Inferior parietal cortex (tissue), 1 donor: ENCODE measurements around the gene HS3ST6.
"Not testable (repeated sequence)": the region's sequence is repeated elsewhere in the genome, so short reads cannot be mapped to it uniquely, and the experiment has no call there.

Source experiments
- DNase-seq: peaks from one replicate; pipeline ENCODE4 v3.0.0-alpha.2; 2016; ENCODE audit errors: extremely low spot score

The HS3ST6 gene

DNA sequence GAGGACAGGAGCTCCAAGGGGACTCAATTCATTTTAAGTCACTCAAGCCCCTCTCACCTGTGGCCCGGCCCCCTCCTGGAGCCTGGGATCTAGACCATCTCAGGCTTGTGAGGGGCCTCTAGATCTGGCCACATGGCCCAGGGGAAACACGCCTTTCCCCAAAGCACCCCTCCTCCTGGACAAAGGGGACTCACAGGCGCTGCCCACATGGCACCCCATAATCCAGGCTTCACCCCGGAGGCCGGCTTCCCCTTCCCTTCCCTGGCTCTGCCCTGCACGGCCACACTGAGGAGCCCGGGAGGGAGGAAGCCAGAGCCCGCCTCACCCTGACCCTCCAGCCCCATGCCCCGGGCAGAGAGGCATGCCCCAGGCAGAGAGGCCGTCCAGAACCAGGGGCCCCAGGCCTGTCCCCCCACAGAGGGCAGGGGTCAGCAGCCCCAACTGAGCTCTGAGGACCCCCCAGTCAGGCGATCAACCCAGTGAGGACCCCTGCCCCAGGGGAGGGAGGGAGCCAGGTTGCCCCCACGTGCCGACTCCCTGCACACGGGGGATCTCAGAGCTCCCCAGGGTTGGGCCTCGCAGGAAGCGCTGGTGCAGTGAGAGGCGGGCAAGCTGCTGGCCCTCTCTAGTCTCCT, 10.9 kb downstream of the HS3ST6 start:
- no peak for DNase-seq

DNA sequence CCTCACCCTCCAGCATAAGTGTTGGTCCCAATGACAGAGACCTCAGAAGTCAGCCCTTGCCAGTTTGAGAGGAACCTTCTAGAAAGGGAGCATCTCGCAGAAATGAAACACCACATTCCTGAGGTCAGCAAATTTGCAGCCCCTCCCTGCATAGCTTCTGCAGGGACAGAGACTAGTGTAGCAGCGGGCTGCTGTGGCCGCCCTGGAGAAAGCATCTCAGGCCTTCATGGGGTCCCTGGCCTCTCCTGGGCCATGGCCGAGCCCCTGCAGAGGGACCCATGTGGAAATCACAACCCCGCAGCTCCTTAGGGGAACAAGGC, 11.4 kb downstream of the HS3ST6 start:
- no peak for DNase-seq

DNA sequence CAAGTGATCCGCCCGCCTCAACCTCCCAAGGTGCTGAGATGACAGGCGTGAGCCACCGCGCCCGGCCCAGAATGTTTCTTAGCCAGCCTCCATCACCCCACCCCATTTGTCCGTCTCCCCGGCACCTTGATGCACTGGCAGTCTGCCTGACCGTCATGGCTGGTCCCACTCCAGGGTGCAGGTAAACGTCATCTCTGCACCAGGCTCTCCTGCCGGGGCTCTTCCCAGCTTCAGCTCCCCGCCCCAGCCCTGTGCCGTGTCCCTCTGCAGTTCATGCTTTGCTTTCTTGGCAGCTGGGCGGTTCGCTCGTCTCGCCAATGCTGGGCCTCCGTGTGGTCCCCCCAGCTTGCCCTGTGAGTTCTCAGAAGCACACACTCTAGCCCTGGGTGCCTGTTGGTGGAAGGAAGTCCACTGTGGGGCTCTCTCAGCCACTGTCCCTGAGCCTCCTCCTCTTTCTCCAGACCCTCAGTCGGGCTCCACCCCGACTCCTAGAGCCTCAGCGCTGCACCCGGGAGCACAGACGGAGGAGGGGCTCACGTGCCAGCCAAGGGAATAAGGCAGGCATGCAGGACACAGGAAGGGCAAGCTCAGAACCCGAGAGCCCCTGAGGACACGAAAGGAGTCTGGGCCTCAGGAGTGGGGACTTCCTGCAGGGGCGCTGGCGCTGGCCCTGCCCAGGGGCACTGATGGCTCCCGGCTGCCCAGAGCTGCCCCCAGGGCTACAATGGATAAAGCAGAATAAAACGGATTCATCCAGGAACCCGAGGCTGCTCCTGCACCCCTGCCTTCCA, 12.0 kb downstream of the HS3ST6 start:
- DNase-seq, result no peak

DNA sequence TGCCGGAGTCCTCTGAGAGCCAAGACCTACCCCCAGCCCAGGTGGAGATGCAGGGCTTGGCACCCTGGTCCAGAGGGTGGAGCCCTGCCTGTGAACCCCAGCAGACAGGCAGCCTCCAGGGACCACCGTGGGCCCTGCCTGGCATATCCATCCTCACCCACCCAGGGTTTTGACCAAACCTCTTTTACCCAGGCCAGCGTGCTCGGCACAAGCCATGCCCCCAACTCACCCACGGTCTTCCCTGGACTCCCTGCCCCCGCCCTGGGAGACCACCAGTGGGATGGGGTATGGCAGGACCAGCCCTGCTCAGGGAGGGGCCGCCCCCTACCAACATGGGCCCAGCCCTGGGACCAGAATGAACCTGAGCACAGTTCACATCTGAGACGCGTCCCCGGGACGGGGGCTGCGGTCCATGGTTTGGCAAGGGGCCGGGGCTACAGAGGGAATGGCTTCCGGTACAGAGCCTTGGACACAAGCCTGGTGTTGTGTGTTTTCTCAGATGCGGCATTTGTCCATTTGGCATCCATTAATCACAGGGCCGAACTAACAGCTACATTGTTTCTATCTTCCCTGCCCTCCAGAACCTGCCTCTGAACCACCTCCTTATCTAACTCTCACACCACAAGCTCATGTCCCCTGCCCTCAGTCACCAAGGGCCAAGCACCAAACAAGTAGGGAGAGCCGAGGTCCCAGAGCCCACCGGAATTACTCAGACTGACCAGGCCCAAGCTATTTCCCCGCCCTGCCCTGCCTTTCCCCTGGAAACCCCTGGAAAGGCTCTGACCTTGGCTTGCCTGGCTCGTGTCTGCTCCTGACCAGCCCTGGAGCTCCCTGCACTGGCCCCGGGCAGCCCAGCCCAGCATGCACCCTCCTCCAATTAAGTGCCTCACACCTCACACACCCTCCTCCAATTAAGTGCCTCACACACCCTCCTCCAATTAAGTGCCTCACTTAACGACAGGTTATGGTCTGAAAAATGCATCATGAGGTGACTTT, 14.1 kb downstream of the HS3ST6 start:
- no peak for DNase-seq

DNA sequence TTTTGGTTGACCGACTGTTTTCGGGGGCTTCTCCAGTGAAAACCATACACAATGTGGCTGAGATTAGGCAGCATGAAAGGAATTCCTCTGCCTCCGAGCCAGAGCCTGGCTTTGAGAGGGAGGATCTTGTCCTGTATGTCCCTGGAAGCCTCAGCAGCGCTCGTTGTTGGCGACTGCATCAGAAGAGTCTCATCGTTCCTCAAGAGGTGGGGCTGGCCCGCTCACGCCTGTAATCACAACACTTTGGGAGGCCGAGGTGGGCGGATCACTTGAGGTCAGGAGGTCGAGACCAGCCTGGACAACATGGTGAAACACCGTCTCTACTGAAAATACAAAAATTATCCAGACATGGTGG, 15.0 kb downstream of the HS3ST6 start:
- no peak for DNase-seq

DNA sequence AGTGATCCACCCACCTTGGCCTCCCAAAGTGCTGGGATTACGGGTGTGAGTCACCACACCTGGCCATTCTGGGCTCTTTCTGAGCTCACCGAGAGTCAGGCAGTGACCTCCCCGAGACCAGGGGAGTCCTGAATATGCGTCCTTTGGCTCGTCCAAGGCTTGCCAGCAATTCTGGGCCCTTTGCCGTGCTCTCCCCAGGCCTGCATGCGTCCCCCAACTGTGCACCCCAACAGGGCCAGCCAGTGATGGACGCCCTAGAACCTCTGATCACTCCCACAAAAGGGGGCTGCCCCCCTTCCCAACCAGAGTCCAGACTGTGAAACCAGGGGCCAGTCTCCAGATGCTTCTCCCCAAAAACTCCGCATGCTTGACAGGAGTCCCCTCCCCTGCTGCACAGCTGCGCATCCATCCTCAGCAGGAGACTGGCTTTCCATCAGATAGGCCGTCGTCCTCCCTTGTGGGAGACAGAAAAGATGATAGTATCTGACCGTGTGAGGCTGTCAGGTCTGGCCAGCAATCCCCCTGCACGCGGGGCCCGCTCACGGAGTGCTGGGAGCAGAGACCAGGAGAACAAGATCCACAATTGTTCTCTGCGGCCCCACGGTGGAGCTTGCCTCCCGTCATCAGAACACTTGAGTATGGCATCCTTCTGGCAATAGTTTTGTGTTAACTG, 15.5 kb downstream of the HS3ST6 start:
- DNase-seq, result no peak

DNA sequence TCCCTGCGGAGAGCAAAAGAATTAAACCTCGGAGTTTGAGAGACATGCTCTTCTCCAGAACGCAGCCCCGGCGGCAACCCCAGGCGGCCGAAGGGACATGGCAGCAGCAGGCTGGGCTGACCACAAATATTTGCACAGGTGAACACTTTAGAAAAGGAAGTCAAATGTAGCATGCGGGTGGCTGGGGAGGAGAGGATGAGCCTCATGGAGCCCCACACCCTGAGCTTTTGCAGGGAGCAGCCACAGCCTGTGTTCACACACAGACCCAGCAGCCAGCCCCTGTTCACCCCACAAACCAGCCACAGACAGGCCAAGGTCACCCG, 17.8 kb downstream of the HS3ST6 start:
- DNase-seq, result no peak

DNA sequence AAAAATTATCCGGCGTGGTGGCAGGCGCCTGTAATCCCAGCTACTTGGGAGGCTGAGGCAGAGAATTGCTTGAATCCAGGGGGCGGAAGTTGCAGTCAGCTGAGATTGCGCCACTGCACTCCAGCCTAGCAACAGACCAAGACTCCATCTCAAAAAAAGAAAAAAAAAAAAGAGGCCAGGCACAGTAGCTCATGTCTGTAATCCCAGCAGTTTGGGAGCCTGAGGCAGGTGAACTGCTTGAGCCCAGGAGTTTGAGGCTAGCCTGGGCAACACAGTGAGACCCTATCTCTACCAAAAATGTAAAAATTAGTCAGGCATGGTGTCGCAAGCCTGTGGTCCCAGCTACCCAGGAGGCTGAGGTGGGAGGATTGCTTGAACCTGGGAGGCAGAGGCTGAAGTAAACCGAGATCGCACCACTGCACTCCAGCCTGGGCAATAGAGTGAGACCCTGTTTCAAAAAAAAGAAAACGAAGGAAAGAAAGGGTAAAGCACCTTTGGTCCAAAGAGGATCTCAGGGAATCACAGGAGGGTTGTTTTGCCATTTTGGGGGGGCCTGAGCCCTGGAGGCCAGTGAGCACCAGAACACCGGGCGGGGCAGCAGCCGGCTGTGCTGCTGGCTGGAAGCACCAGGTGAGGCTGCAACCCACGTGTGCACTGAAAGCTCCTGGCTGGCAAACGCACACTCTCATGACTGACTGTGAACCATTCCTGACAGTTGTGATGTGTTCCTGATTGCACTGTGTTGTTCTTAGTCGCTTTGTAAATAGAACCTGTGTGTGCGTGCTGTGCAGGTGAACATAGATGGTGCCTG, 18.4 kb downstream of the HS3ST6 start:
- no peak for DNase-seq

DNA sequence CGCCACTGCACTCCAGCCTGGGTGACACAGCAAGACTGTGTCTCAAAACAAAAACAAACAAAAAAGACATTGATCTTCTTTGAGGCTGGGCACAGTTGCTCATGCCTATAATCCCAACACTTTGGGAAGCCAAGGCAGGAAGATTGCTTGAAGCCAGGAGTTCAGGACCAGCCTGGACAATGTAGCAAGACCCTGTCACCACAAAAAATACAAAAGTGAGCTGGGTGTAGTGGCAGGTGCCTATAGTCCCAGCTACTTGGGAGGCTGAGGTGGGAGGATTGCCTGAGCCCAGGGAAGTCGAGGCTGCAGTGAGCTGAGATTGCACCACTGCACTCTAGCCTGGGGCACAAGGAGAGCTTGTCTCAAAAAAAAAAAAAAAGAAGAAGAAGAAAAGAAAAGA, 20.5 kb downstream of the HS3ST6 start:
- not testable (repeated sequence) for DNase-seq

DNA sequence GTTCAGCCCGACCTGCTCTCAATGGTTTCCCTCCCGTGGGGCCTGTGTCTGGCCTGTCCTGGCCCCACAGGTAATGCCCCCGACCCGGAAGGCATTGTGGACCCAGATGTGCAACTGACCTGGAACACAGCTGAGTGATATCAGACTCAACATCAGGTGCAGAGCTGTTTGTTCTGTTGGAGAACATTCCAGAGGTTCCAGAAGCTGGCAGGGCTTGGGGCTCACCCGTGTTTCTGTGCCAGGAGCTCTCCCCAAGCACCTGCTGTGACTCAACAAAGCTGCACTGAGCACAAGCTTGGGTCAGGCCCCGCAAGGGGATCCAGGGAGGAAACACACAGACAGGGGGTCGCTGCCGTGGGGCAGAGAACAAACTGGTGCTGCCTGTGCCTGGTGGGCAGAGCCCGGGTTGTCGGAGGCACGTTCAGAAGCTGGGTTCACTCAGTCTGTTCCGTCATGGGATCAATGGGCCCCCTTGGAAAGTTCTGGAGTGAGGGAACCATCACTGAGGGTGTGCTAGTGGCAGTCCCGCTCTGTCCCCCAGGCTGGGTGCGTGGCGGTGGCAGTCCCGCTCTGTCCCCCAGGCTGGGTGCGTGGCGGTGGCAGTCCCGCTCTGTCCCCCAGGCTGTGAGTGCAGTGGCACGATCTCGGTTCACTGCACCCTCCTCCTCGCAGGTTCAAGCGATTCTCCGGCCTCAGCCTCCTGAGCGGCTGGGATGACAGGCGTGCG, 22.1 kb downstream of the HS3ST6 start:
- no peak for DNase-seq

DNA sequence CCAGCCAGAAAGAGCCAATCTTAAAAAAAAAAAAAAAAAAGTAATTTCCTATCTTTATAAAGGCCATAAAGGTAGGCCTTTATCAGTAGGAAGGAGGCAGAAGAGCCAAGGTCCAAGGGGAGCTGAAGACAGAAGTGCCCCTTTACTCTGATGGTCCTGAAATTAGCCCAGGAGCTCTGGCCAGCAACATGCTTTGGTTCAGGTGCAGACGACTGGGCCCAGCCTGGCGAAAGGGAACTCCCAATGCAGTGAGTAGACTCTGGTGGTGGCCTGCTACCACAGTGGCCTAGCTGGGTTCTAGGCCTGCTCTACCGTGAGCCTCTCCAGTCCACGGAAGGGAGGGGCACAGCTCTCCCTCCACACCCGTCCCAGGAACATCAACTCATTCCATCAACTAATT, 23.1 kb downstream of the HS3ST6 start:
- no peak for DNase-seq

DNA sequence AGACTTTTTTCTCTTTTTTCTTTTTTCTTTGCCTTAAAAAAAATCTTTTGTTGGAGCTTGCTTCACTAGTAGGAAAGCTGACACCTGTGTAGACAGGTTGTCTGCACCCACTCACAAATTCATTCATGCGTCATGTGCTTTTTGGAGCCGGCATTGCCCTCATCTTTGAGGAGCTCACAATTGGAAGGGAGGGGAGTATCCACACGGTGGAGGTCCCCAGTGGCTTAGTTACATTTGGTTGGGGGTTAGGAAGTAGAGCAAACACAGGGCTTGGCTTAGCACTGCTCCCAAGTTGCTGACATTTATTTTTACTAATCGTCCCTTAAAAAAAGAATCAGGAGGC, 27.5 kb downstream of the HS3ST6 start:
- no peak for DNase-seq

DNA sequence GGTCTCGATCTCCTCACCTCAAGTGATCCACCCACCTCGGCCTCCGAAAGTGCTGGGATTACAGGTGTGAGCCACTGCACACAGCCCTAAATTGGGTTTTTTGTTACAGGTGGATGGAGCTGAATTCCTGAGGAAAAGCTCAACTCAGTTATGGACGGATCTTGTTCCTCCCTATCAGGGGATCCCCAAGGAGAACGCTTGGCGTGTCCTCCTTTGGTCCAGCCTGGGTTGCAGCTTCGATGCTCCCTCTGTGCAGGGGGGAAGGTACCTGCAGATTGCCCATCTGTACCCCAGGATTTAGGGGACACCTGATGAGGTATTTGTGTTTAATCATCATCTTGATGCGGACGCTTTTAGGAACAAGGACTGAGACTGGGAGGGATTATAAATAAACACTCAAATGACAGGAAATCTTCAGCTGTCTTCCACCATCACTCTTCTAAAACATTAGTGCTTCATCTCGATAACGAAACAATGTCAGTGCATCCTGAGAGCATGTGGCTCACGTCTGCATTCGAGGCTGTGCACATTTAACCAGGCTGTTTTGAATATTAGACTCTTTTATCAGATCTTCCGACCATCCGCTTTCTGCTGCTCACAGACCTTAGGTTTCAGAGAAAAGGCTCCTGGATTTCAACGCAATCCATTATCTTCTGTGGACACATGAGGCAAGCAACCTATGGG, 28.0 kb downstream of the HS3ST6 start:
- DNase-seq, result no peak

DNA sequence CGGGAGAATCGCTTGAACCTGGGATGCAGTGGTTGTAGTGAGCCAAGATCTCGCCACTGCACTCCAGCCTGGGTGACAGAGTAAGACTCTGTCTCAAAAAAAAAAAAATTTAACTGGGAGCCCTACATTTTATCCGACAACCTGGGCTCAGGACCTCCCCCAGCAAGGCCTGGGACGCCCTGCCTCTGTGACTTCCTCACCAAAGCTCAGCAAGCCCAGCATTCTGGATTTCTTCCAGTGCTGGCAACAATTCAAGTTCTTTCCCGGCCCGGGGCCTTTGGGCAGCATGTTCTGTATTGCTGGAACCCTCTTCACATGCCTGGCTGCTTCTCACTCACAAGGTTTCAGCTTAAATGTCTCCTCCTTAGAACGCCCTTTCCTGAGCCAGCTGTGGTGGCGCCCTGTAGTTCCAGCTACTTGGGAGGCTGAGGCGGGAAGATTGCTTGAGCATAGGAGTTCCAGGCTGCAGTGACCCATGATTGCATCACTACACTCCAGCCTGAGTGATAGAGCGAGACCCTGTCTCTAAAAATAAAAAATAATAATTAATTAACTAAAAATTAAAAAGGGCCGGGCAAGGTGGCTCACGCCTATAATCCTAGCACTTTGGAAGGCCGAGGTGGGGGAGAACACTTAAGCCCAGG, 30.4 kb downstream of the HS3ST6 start:
- no peak for DNase-seq

DNA sequence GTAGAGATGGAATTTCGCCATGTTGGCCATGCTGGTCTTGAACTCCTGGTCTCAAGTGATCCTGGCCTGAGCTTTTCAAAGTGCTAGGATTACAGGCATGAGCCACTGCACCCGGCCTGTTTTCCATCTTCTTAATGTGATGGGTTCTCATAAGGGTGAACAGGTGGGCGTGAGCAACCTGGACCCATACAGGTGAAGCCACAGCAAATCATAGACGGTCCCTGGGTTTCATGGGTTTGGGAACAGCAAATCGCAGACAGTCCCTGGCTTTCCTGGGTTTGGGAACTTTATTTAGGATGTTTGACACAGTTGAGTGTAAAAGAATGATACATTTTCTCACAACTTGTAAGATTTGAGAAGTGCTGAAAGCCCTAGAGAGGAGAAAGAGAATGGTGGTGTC, 33.3 kb downstream of the HS3ST6 start:
- DNase-seq, result no peak

DNA sequence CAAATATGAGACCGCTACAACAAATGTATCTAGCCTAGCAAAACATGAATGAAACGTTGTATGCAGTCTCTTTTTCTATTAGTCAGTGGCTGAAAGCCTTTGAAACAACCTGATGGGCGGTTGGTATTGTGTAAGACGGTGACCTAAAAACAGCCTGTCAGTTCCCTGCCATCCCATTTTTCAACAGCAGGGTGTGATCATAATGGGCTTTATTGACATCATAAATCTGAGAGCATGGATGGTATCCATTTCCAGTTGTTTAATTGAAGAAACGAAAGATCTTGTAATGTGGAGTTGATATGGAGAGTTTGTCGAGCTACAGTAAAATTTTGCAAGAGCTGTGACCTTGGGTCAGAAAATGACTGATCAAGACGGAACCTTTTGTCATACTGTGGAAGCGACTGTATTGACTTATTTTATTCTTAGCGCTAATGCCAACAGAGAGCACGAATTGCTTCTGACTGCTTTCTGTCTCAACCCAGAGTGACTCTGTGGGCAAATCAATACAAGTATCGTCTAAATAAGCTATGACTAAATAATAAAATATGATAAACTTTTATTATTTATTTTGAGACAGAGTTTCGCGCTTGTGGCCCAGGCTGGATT, 34.0 kb downstream of the HS3ST6 start:
- DNase-seq, result no peak

DNA sequence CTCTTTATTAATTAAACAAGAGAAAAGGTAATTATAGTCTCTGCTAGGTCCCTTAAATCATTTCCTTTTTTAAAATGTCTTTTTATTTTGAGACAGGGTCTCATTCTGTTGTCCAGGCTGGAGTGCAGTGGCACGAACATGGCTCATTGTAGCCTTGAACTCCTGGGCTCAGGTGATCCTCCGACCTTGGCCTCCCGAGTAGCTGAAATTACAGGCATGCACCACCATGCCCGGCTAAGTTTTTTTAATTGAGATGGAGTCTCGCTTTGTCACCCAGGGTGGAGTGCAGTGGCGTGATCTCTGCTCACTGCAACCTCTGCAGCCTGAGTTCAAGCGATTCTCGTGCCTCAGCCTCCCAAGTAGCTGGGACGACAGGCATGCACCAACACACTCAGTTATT, 37.0 kb downstream of the HS3ST6 start:
- not testable (repeated sequence) for DNase-seq

DNA sequence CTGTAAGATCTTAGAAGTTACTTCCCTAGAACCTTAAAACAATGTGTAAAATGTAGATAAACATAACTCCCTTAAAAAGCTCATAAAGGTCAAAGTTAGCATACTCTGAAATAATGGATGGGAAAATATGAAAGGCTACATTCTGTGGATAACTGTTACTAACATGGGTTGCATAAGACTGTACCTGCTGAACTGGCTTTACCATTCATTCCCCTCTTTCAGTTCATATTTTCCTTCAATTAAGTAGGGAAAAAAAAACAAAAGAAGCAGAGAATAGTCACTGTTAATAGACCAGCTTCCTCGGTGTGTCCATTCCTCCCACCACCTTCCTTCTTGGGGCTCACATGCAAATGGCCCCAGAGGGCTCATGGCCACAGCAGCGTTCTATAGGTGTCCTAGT, 38.7 kb downstream of the HS3ST6 start:
- DNase-seq, result no peak

DNA sequence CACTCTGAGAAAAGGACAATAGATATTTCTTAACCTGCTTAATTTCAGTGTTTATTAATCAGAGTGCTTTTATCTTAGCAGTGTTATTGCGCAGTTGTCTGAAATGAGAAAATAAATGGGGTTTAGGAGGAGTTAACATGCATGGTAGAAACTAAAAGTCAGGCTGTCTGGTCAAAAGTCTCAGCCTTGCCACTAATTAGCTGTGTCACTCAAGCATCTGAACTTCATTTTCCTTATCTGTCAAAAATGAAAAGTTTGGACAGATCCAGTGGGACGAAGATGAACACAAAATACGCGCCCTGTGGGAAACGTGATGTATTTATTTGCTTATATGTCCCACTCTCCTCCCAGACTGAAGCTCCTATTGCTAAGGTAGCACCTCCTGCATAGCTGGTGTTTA, 40.0 kb downstream of the HS3ST6 start:
- DNase-seq, result no peak
